ENCODE data around the gene ITGB1BP2.
"Not testable (repeated sequence)": the region's sequence is repeated elsewhere in the genome, so short reads cannot be mapped to it uniquely, and the experiment has no call there.

The ITGB1BP2 gene

GRCh38 chrX:71254092-71254963, 47.2 kb upstream of the ITGB1BP2 start, which contains the start of gene ZMYM3:
TSS of gene ZMYM3 (minus strand) at chrX:71254140. CDS start at chrX:71253255, 885 bp downstream.
- Histone ChIP-seq H3K9ac (ENCODE audit: low read length) (peak within 1 kb of the TSS; percentile 87), H3K4me2 (ENCODE audit: low read length, poor library complexity, severe bottlenecking) (peak within 1 kb of the TSS; percentile 81), H3K27me3 (ENCODE audit: control insufficient read depth in 1 of 2, insufficient read depth in 1 of 2, low read length in 2 of 2) (peaks cover 0 to 3% of the 10 kb centered on the region in 2 experiments), H2AK5ac (ENCODE audit: low read length, severe bottlenecking) (no peak within 1 kb of the TSS), H3K9me3 (ENCODE audit: control insufficient read depth, low read length) (no peaks in the 10 kb centered on the region), H3K4ac (ENCODE audit: low read depth in 1 of 2, low read length in 2 of 2) (peak within 1 kb of the TSS; percentile 64 to 89), H3K36me3 (ENCODE audit: control insufficient read depth in 1 of 2, insufficient read depth in 2 of 2, low read depth in 1 of 2, low read length in 2 of 2) (peaks cover 13 to 17% of the 10 kb centered on the region in 2 experiments), H4K91ac (ENCODE audit: low read length) (peak within 1 kb of the TSS; percentile 92), H2BK120ac (ENCODE audit: low read depth, low read length) (peak within 1 kb of the TSS; percentile 89), H3K18ac (ENCODE audit: low read depth in 1 of 2, low read length in 2 of 2) (peak within 1 kb of the TSS; percentile 69 to 91), H3K23ac (ENCODE audit: low read length in 2 of 2) (no peak within 1 kb of the TSS), H2BK5ac (ENCODE audit: low read depth, low read length, poor library complexity, severe bottlenecking) (peak within 1 kb of the TSS; percentile 79), H3K14ac (ENCODE audit: low read length in 2 of 2) (peak within 1 kb of the TSS in 1 of 2 experiments; percentile 75), H3K4me3 (ENCODE audit: insufficient read depth in 1 of 2, low read depth in 1 of 2, low read length in 2 of 2) (peak within 1 kb of the TSS; percentile 71 to 85), H3K27ac (ENCODE audit: low read length, poor library complexity, severe bottlenecking) (peak within 1 kb of the TSS; percentile 87), H4K8ac (ENCODE audit: low read length) (peak within 1 kb of the TSS; percentile 60), H2BK12ac (ENCODE audit: low read length in 2 of 2) (peak within 1 kb of the TSS; percentile 54 to 63), H2BK15ac (ENCODE audit: low read depth, poor library complexity, severe bottlenecking) (no peak within 1 kb of the TSS), H2AFZ (ENCODE audit: low read depth, low read length) (no peak within 1 kb of the TSS), H3K4me1 (ENCODE audit: control insufficient read depth, insufficient read depth, low read depth, low read length) (peaks cover 14% of the 10 kb centered on the region), H3K79me1 (replicated peaks; ENCODE audit: low read length, poor library complexity, severe bottlenecking) (peaks cover 2% of the 10 kb centered on the region)
- WGBS, result under 1% methylated on average over 24 of the region's 54 CpGs
- DNase-seq, result peak; percentile 88

- WGBS, result 68% methylated on average over 4 of the region's 6 CpGs
- peaks cover 0 to 3% of the 10 kb centered on the region in 2 experiments for H3K27me3 ChIP-seq (ENCODE audit: control insufficient read depth in 1 of 2, insufficient read depth in 1 of 2, low read length in 2 of 2)
- no peak overlapping the region for H3K4ac ChIP-seq (ENCODE audit: low read depth in 1 of 2, low read length in 2 of 2)
- DNase-seq, result peak; percentile 68
- no peak overlapping the region for H2AFZ ChIP-seq (ENCODE audit: low read depth, low read length)
- peaks cover 0 to 2% of the 10 kb centered on the region in 2 experiments for H3K36me3 ChIP-seq (ENCODE audit: control insufficient read depth in 1 of 2, insufficient read depth in 2 of 2, low read depth in 1 of 2, low read length in 2 of 2)
- peaks cover 14% of the 10 kb centered on the region for H3K4me1 ChIP-seq (ENCODE audit: control insufficient read depth, insufficient read depth, low read depth, low read length)
- no peak overlapping the region for H3K23ac ChIP-seq (ENCODE audit: low read length in 2 of 2)
- no peak overlapping the region for H2BK15ac ChIP-seq (ENCODE audit: low read depth, poor library complexity, severe bottlenecking)
- H4K91ac ChIP-seq (ENCODE audit: low read length), result no peak overlapping the region
- H4K8ac ChIP-seq (ENCODE audit: low read length), result peak overlapping the region; percentile 60
- H3K4me3 ChIP-seq (ENCODE audit: insufficient read depth in 1 of 2, low read depth in 1 of 2, low read length in 2 of 2), result no peak overlapping the region
- H2AK5ac ChIP-seq (ENCODE audit: low read length, severe bottlenecking), result no peak overlapping the region
- no peak overlapping the region for H3K9ac ChIP-seq (ENCODE audit: low read length)
- H3K9me3 ChIP-seq (ENCODE audit: control insufficient read depth, low read length), result no peaks in the 10 kb centered on the region
- no peak overlapping the region for H3K14ac ChIP-seq (ENCODE audit: low read length in 2 of 2)
- H2BK120ac ChIP-seq (ENCODE audit: low read depth, low read length), result no peak overlapping the region
- no peak overlapping the region for H3K4me2 ChIP-seq (ENCODE audit: low read length, poor library complexity, severe bottlenecking)
- H3K18ac ChIP-seq (ENCODE audit: low read depth in 1 of 2, low read length in 2 of 2), result no peak overlapping the region
- H3K79me1 ChIP-seq (replicated peaks; ENCODE audit: low read length, poor library complexity, severe bottlenecking), result no peaks in the 10 kb centered on the region
- H2BK5ac ChIP-seq (ENCODE audit: low read depth, low read length, poor library complexity, severe bottlenecking), result no peak overlapping the region
- no peak overlapping the region for H3K27ac ChIP-seq (ENCODE audit: low read length, poor library complexity, severe bottlenecking)
- no peak overlapping the region for H2BK12ac ChIP-seq (ENCODE audit: low read length in 2 of 2)
Measured at GRCh38 chrX:71256051-71256450, 45.5 kb upstream of the ITGB1BP2 start.

GRCh38 chrX:71256856-71257255, 44.7 kb upstream of the ITGB1BP2 start:
- Histone ChIP-seq H3K4ac (ENCODE audit: low read depth in 1 of 2, low read length in 2 of 2) (no peak overlapping the region), H3K4me1 (ENCODE audit: control insufficient read depth, insufficient read depth, low read depth, low read length) (peaks cover 9% of the 10 kb centered on the region), H4K91ac (ENCODE audit: low read length) (no peak overlapping the region), H3K14ac (ENCODE audit: low read length in 2 of 2) (no peak overlapping the region), H3K9ac (ENCODE audit: low read length) (no peak overlapping the region), H2BK120ac (ENCODE audit: low read depth, low read length) (no peak overlapping the region), H2AK5ac (ENCODE audit: low read length, severe bottlenecking) (no peak overlapping the region), H3K36me3 (ENCODE audit: control insufficient read depth in 1 of 2, insufficient read depth in 2 of 2, low read depth in 1 of 2, low read length in 2 of 2) (no peaks in the 10 kb centered on the region), H2BK12ac (ENCODE audit: low read length in 2 of 2) (no peak overlapping the region), H3K23ac (ENCODE audit: low read length in 2 of 2) (no peak overlapping the region), H2BK15ac (ENCODE audit: low read depth, poor library complexity, severe bottlenecking) (no peak overlapping the region), H3K4me3 (ENCODE audit: insufficient read depth in 1 of 2, low read depth in 1 of 2, low read length in 2 of 2) (no peak overlapping the region), H3K4me2 (ENCODE audit: low read length, poor library complexity, severe bottlenecking) (no peak overlapping the region), H3K27me3 (ENCODE audit: control insufficient read depth in 1 of 2, insufficient read depth in 1 of 2, low read length in 2 of 2) (peaks cover 0 to 3% of the 10 kb centered on the region in 2 experiments), H2BK5ac (ENCODE audit: low read depth, low read length, poor library complexity, severe bottlenecking) (no peak overlapping the region), H3K18ac (ENCODE audit: low read depth in 1 of 2, low read length in 2 of 2) (no peak overlapping the region), H2AFZ (ENCODE audit: low read depth, low read length) (no peak overlapping the region), H4K8ac (ENCODE audit: low read length) (no peak overlapping the region), H3K27ac (ENCODE audit: low read length, poor library complexity, severe bottlenecking) (no peak overlapping the region), H3K79me1 (replicated peaks; ENCODE audit: low read length, poor library complexity, severe bottlenecking) (no peaks in the 10 kb centered on the region), H3K9me3 (ENCODE audit: control insufficient read depth, low read length) (no peaks in the 10 kb centered on the region)
- WGBS, result no CpG with 5 or more reads among the region's 4 CpGs
- DNase-seq, result peak; percentile 23

GRCh38 chrX:71268624-71269023, 32.9 kb upstream of the ITGB1BP2 start:
- H2AK5ac ChIP-seq (ENCODE audit: low read length, severe bottlenecking); H4K91ac ChIP-seq (ENCODE audit: low read length); H2BK15ac ChIP-seq (ENCODE audit: low read depth, poor library complexity, severe bottlenecking); H2BK5ac ChIP-seq (ENCODE audit: low read depth, low read length, poor library complexity, severe bottlenecking); H2BK120ac ChIP-seq (ENCODE audit: low read depth, low read length); H3K4me2 ChIP-seq (ENCODE audit: low read length, poor library complexity, severe bottlenecking); H2AFZ ChIP-seq (ENCODE audit: low read depth, low read length); H3K14ac ChIP-seq (ENCODE audit: low read length in 2 of 2); H3K23ac ChIP-seq (ENCODE audit: low read length in 2 of 2); H2BK12ac ChIP-seq (ENCODE audit: low read length in 2 of 2); H3K79me1 ChIP-seq (replicated peaks; ENCODE audit: low read length, poor library complexity, severe bottlenecking); H3K9ac ChIP-seq (ENCODE audit: low read length); H3K4me3 ChIP-seq (ENCODE audit: insufficient read depth in 1 of 2, low read depth in 1 of 2, low read length in 2 of 2); DNase-seq; H3K18ac ChIP-seq (ENCODE audit: low read depth in 1 of 2, low read length in 2 of 2); H3K36me3 ChIP-seq (ENCODE audit: control insufficient read depth in 1 of 2, insufficient read depth in 2 of 2, low read depth in 1 of 2, low read length in 2 of 2); H4K8ac ChIP-seq (ENCODE audit: low read length); H3K9me3 ChIP-seq (ENCODE audit: control insufficient read depth, low read length); H3K4ac ChIP-seq (ENCODE audit: low read depth in 1 of 2, low read length in 2 of 2); H3K27ac ChIP-seq (ENCODE audit: low read length, poor library complexity, severe bottlenecking); H3K4me1 ChIP-seq (ENCODE audit: control insufficient read depth, insufficient read depth, low read depth, low read length); H3K27me3 ChIP-seq (ENCODE audit: control insufficient read depth in 1 of 2, insufficient read depth in 1 of 2, low read length in 2 of 2): not testable (repeated sequence)

Measured in mesenchymal stem cell (in vitro differentiated cells and primary cell).